Kidney (tissue), 14 donors: Measurements from ENCODE around the gene FBN1. TPM values are rescaled to one million over a fixed set of nuclear protein-coding genes. Genes with fewer than 3 reads are reported as not detected.

Experiments used
- DNase-seq, 5 donors: peaks; one replicate each; pipeline ENCODE4 v3.0.0-alpha.2; 2013 to 2020
- FAIRE-seq: peaks from 2 replicates; lab custom pipeline; 2012; peaks lifted over from hg19 to GRCh38; lab: Jason Lieb, UNC
- H3K27ac ChIP-seq, 2 donors: one replicate each; pipeline ENCODE4 v1.7.0; 2013; ENCODE audit warnings: low read depth in 2 of 2, low read length in 2 of 2, inconsistent platforms in 1 of 2
- H3K27me3 ChIP-seq: one replicate; pipeline ENCODE4 v1.7.1; 2013; ENCODE audit warnings: low read length, inconsistent platforms; ENCODE audit not compliant: control insufficient read depth, insufficient read depth
- H3K36me3 ChIP-seq, 3 donors: one replicate each; pipeline versions ENCODE4 v1.7.0 to v1.7.1; 2013; ENCODE audit warnings: low read length in 3 of 3, control low read depth in 1 of 3, inconsistent platforms in 1 of 3; ENCODE audit not compliant: insufficient read depth in 3 of 3, control insufficient read depth in 2 of 3
- H3K4me1 ChIP-seq, 3 donors: one replicate each; pipeline versions ENCODE4 v1.7.0 to v1.7.1; 2013; ENCODE audit warnings: low read length in 3 of 3, inconsistent platforms in 1 of 3, low read depth in 1 of 3; ENCODE audit not compliant: control insufficient read depth in 2 of 3, insufficient read depth in 2 of 3
- H3K4me3 ChIP-seq, 3 donors: one replicate each; pipeline versions ENCODE4 v1.7.0 to v1.8.1; 2013; ENCODE audit warnings: low read length in 3 of 3, control low read depth in 1 of 3, inconsistent platforms in 1 of 3
- H3K9ac ChIP-seq, 3 donors: one replicate each; pipeline versions ENCODE4 v1.7.0 to v1.7.1; 2013; ENCODE audit warnings: low read length in 3 of 3, control low read depth in 1 of 3, inconsistent platforms in 1 of 3
- H3K9me3 ChIP-seq, 3 donors: one replicate each; pipeline versions ENCODE4 v1.7.0 to v1.7.1; 2013; ENCODE audit warnings: low read length in 3 of 3, control low read depth in 1 of 3, inconsistent platforms in 1 of 3; ENCODE audit not compliant: control insufficient read depth in 2 of 3, insufficient read depth in 1 of 3
- intact Hi-C: fragments of 100-400 bp; cut with DNase I; formaldehyde crosslinking; loops from one replicate; pipeline ENCODE4 v1.11.1; 2022
- polyA plus RNA-seq: library from polyadenylated mRNA; stranded (reverse); fragments of 350-450 nt; fragmentation: Illumina TruSeq; extraction: RNeasy Lipid Tissue Mini Kit (QIAGEN cat#74804); gene quantifications from one replicate; pipeline ENCODE4 v1.2.3, GENCODE V29; 2014; ENCODE audit warnings: low read depth, low replicate concordance; ENCODE audit not compliant: insufficient read depth
- total RNA-seq: library from RNA; stranded (reverse); fragmentation: NEBNext Ultra II Directional; extraction: Animal tissue kit (Norgen Biotek cat#: 25700); gene quantifications from one replicate; pipeline ENCODE4 v1.2.1, GENCODE V29; 2021
- TF ChIP-seq, protein P1 (sequence below): IDR thresholded peaks from 3 replicates; pipeline ENCODE4 v1.5.1; 2012; ENCODE audit warnings: mild to moderate bottlenecking, moderate library complexity, borderline replicate concordance; ENCODE audit not compliant: insufficient read depth; ENCODE audit errors: extremely low read depth
- donor health status: control.
- donor health status: control.
- donor health status: control.
- donor health status: control.
- donor health status: control.
- donor health status: DM: yes; HTN: yes; CAD: no.
- donor health status: Normal renal cell carcinoma (clear cell type).

Gene FBN1
- total and polyA plus RNA-seq, 2 donors from 2014 or later = 2.4 to 30.8 TPM

DNA sequence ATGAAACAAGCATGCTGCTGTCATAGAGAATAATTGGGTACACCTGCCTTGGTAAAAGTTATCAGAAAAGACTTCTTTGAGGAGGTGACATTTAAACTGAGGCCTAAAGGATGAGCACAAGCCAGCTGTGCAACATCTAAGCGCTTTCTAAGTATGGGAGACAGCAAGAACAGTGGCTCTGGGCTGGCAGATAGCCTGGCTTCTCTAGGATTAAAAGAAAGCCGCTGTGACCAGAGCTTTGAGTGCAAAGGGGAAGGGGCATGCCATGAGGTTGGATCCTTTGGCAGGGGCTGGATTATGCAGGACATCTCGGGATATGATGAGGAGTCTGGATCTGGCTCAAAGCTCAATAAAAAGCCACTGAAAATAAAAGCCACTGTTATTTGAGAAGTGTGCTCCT lies 99.2 kb downstream of the FBN1 start:
- Histone ChIP-seq H3K9ac (no peak overlapping the region), H3K4me3 (no peak overlapping the region), H3K27ac (no peak overlapping the region), H3K9me3 (no peaks in the 10 kb centered on the region), H3K36me3 (no peaks in the 10 kb centered on the region), H3K27me3 (no peaks in the 10 kb centered on the region), H3K4me1 (no peaks in the 10 kb centered on the region)
- no peak for FAIRE-seq
- TF ChIP-seq, protein P1, sequence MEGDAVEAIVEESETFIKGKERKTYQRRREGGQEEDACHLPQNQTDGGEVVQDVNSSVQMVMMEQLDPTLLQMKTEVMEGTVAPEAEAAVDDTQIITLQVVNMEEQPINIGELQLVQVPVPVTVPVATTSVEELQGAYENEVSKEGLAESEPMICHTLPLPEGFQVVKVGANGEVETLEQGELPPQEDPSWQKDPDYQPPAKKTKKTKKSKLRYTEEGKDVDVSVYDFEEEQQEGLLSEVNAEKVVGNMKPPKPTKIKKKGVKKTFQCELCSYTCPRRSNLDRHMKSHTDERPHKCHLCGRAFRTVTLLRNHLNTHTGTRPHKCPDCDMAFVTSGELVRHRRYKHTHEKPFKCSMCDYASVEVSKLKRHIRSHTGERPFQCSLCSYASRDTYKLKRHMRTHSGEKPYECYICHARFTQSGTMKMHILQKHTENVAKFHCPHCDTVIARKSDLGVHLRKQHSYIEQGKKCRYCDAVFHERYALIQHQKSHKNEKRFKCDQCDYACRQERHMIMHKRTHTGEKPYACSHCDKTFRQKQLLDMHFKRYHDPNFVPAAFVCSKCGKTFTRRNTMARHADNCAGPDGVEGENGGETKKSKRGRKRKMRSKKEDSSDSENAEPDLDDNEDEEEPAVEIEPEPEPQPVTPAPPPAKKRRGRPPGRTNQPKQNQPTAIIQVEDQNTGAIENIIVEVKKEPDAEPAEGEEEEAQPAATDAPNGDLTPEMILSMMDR = no peak
- no peak for DNase-seq
- intact Hi-C loops = no loop called here

DNA sequence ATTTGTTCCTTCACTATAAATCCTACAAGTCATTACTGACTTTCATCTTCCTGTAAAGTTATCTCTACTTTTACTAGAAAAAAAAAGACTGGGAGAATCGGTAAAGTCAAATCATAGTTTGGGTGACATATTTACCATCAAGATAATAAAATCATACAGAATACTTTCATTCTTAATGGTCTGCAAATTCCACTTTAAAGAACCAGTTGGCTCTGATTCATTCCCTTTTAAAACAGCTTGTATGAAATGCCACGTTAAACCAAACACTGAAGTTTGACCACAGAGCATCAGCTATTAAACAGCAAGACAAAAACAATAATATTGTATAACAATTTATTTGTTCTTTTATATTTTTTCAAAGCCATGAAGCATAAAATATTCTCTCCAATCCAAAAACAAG lies 100.7 kb downstream of the FBN1 start:
- Histone ChIP-seq H3K36me3 (no peaks in the 10 kb centered on the region), H3K27me3 (no peaks in the 10 kb centered on the region), H3K27ac (no peak overlapping the region), H3K9ac (no peak overlapping the region), H3K4me1 (no peaks in the 10 kb centered on the region), H3K4me3 (no peak overlapping the region), H3K9me3 (no peaks in the 10 kb centered on the region)
- TF ChIP-seq, protein P1 = no peak
- FAIRE-seq (no peak), DNase-seq (no peak)
- intact Hi-C loops = no loop called here

DNA sequence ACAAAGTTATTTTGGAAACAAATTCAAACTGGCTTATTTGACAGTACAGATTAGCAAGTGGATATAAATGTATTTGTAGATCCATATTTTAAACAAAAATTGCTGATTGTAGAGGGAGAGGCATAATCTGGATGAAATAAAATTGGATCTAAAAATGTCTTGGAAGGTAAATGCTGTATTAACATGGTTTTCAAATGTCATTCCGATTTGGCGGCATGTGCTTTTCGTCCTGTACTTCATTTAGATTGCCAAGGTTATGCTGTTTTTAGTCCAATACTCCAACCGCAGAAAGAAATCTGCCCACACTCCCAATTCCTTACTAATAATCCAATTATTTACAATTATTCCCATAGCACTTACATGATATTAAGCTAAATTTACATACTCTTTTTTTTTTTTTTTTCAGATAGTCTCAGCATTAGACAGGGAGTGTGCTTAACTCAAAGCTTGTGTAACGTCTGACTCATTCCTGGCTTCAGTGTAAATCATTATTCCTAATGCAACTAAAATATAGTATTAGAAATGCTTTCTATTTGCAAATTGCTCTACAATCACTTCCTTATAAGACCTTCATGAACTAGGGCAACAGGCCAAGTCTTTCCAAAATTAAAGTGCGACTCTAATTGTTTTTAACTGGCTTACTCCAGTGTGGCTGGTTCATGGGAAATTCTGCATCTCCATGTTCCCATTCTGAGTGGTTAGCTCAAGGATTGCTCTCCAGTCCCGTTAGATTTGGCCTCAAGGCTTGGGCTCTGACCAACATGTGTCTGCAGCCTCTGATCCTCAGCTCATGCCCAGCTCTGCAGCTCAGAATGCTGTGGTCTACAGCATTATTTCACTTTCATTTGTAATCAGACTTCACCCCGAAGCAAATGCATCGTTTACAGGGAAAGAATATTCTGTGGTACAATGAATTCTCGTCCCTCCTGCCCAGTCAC lies 103.9 kb downstream of the FBN1 start:
- H3K9me3 ChIP-seq = no peaks in the 10 kb centered on the region
- H3K4me1 ChIP-seq = peaks cover 0 to 3% (median 0%) of the 10 kb centered on the region in 3 donors
- no peaks in the 10 kb centered on the region for H3K27me3 ChIP-seq
- no peak overlapping the region for H3K27ac ChIP-seq
- TF ChIP-seq, protein P1 = no peak
- H3K4me3 ChIP-seq = no peak overlapping the region
- no peak for FAIRE-seq
- no peaks in the 10 kb centered on the region for H3K36me3 ChIP-seq
- intact Hi-C loops = no loop called here
- H3K9ac ChIP-seq = no peak overlapping the region
- no peak for DNase-seq
